Measurements from ENCODE around the gene ALG2. TPM values are rescaled to one million over a fixed set of nuclear protein-coding genes. Genes with fewer than 3 reads are reported as not detected.

The ALG2 gene
- total and polyA plus RNA-seq, 2 of the 13 experiments (the other 11 are each of a cell fraction or from before 2014, with no cell fraction given) = 46.2 to 49.0 TPM

- Histone ChIP-seq H3K4me1 (ENCODE audit: insufficient read depth, low read length) (no peaks in the 10 kb centered on the region), H3K27ac (ENCODE audit: extremely low read length, insufficient read depth, low read length) (no peak overlapping the region), H3K27me3 (ENCODE audit: control insufficient read depth in 1 of 2, insufficient read depth in 2 of 2, low read length in 2 of 2) (peaks cover 0 to 22% of the 10 kb centered on the region in 2 experiments; a peak in 2 of 5 replicates), H3K9me3 (ENCODE audit: low read length) (no peaks in the 10 kb centered on the region), H4K20me1 (ENCODE audit: insufficient read depth, low read length) (no peaks in the 10 kb centered on the region), H3K79me2 (ENCODE audit: insufficient read depth, low read length) (no peaks in the 10 kb centered on the region), H3K36me3 (replicated peaks in 1 of 2; ENCODE audit: control insufficient read depth in 1 of 2, insufficient read depth in 2 of 2, low read length in 2 of 2) (no peaks in the 10 kb centered on the region), H3K4me2 (ENCODE audit: low read depth, low read length) (no peak overlapping the region), H3K9ac (ENCODE audit: insufficient read depth, low read depth, low read length) (no peak overlapping the region), H3K4me3 (replicated peaks in 1 of 3; ENCODE audit: insufficient read depth in 1 of 3, low read depth in 2 of 3, low read length in 3 of 3) (no peak overlapping the region), H2AFZ (ENCODE audit: low read length) (no peak overlapping the region)
- intact Hi-C loops (cut with micrococcal nuclease; ENCODE audit: unreplicated experiment) = no loop called here
- ATAC-seq = peak; percentile 71
- ChIA-PET POLR2A (interaction anchor here (0.8 kb wide), 1 partner anchor 24 kb away, joined by 6 read pairs; the partner anchor contains the start of genes ALG2 and SEC61B), CTCF (ENCODE audit: low intra/inter-chr PET ratio, low total read pairs) (no interaction called here)
- no peak for FAIRE-seq
- no peak for DNase-seq (ENCODE audit: low spot score)
- TF ChIP-seq ZNF614 (CRISPR knock-in tag; IDR thresholded peaks at IDR 0.05; ENCODE audit: borderline replicate concordance) (no peak), FOSL1 (CRISPR knock-in tag; IDR thresholded peaks at IDR 0.05; ENCODE audit: borderline replicate concordance) (no peak), SRSF4 (IDR thresholded peaks at IDR 0.05; ENCODE audit: low read depth, low read length, poor library complexity, severe bottlenecking) (no peak), TOE1 (CRISPR knock-in tag; IDR thresholded peaks at IDR 0.05) (no peak), ZNF563 (CRISPR knock-in tag; IDR thresholded peaks at IDR 0.05) (no peak), MNT (IDR thresholded peaks at IDR 0.05) (no peak), ZNF772 (CRISPR knock-in tag; IDR thresholded peaks at IDR 0.05) (no peak), SMAD3 (CRISPR knock-in tag; IDR thresholded peaks at IDR 0.05) (no peak), MAFK (conservative IDR thresholded peaks at IDR 0.05 in 1 of 2, IDR thresholded peaks at IDR 0.05 in 1 of 2; ENCODE audit: low read length in 2 of 2) (no peak), RFX3 (CRISPR knock-in tag; IDR thresholded peaks at IDR 0.05) (no peak), ZNF431 (CRISPR knock-in tag; IDR thresholded peaks at IDR 0.05; ENCODE audit: borderline replicate concordance, low read depth) (no peak), BRCA1 (CRISPR knock-in tag; IDR thresholded peaks at IDR 0.05) (no peak), ELF3 (CRISPR knock-in tag; IDR thresholded peaks at IDR 0.05) (no peak), TSC22D2 (CRISPR knock-in tag; IDR thresholded peaks at IDR 0.05; ENCODE audit: borderline replicate concordance) (no peak), SNAI1 (CRISPR knock-in tag; IDR thresholded peaks at IDR 0.05; ENCODE audit: borderline replicate concordance) (no peak), ZBTB10 (CRISPR knock-in tag; IDR thresholded peaks at IDR 0.05; ENCODE audit: borderline replicate concordance) (no peak), SP4 (CRISPR knock-in tag; IDR thresholded peaks at IDR 0.05) (no peak), ZNF121 (CRISPR knock-in tag; IDR thresholded peaks at IDR 0.05) (no peak)
- WGBS (ENCODE audit: low lambda C conversion rate) = 6% methylated on average over 3 of the region's 9 CpGs
- BruUV-seq (replicated peaks) = no TSS peak
- in situ Hi-C loops (cut with HindIII; ENCODE audit: extremely low pct_ligation_motif_present, low pct_unique_long_range_greater_than_20kb) = loop anchor here (25.0 kb wide), 1 partner anchor 814 kb away; no protein-coding TSS in a partner anchor
Measured at GRCh38 chr9:99197987-99198386, 23.8 kb downstream of the ALG2 start.

Measured in HepG2 (cell line).